Hepatocyte (in vitro differentiated cells): ENCODE data around the gene DSCAM. TPM values are rescaled to one million over a fixed set of nuclear protein-coding genes. Genes with fewer than 3 reads are reported as not detected.

Experiments
- DNase-seq: peaks from one replicate; pipeline ENCODE4 v3.0.0-alpha.2; 2016; ENCODE audit warnings: low spot score
- H2AFZ ChIP-seq: fragments of 200-600 bp; sonication (generic); 2 replicates; pipeline ENCODE4 v1.6.0; 2016; ENCODE audit warnings: antibody characterized with exemption, mild to moderate bottlenecking
- H3K27ac ChIP-seq: fragments of 200-600 bp; sonication (generic); 2 replicates; pipeline ENCODE4 v1.5.1; 2016; ENCODE audit warnings: mild to moderate bottlenecking
- H3K27me3 ChIP-seq: fragments of 200-600 bp; sonication (generic); 2 replicates; pipeline ENCODE4 v1.6.1; 2016
- H3K36me3 ChIP-seq: fragments of 200-600 bp; sonication (generic); replicated peaks from 2 replicates; pipeline ENCODE4 v1.5.1; 2016; ENCODE audit warnings: low read depth; ENCODE audit not compliant: insufficient read depth
- H3K4me1 ChIP-seq: fragments of 200-600 bp; sonication (generic); 2 replicates; pipeline ENCODE4 v1.5.1; 2016; ENCODE audit warnings: mild to moderate bottlenecking, moderate library complexity; ENCODE audit not compliant: insufficient read depth
- H3K4me2 ChIP-seq: fragments of 200-600 bp; sonication (generic); 2 replicates; pipeline ENCODE4 v1.6.0; 2016
- H3K4me3 ChIP-seq: fragments of 200-600 bp; sonication (generic); 2 replicates; pipeline ENCODE4 v1.5.1; 2016; ENCODE audit warnings: mild to moderate bottlenecking
- H3K79me2 ChIP-seq: fragments of 200-600 bp; sonication (generic); 2 replicates; pipeline ENCODE4 v1.6.0; 2017; ENCODE audit warnings: mild to moderate bottlenecking
- H3K9me2 ChIP-seq: fragments of 200-600 bp; sonication (generic); replicated peaks from 2 replicates; pipeline ENCODE4 v1.6.0; 2017; ENCODE audit warnings: mild to moderate bottlenecking; ENCODE audit not compliant: insufficient read depth
- H3K9me3 ChIP-seq: fragments of 200-600 bp; sonication (generic); 2 replicates; pipeline ENCODE4 v1.5.1; 2016; ENCODE audit warnings: low read depth, mild to moderate bottlenecking
- H4K20me1 ChIP-seq: fragments of 200-600 bp; sonication (generic); 2 replicates; pipeline ENCODE4 v1.6.0; 2016; ENCODE audit warnings: mild to moderate bottlenecking; ENCODE audit not compliant: insufficient read depth, poor library complexity, severe bottlenecking
- CTCF ChIP-seq: fragments of 200-600 bp; sonication (generic); IDR thresholded peaks from 2 replicates; pipeline ENCODE4 v1.5.1; 2016; ENCODE audit warnings: antibody characterized with exemption, mild to moderate bottlenecking; ENCODE audit not compliant: poor library complexity
- EZH2 ChIP-seq: fragments of 200-600 bp; sonication (generic); IDR thresholded peaks from 2 replicates; pipeline ENCODE4 v1.6.1; 2016; ENCODE audit warnings: antibody characterized with exemption, mild to moderate bottlenecking, borderline replicate concordance
- EZH2phosphoT487 ChIP-seq: fragments of 200-600 bp; sonication (generic); IDR thresholded peaks from one replicate; pipeline ENCODE4 v1.6.1; 2018; ENCODE audit warnings: antibody characterized with exemption, mild to moderate bottlenecking, low read depth, moderate library complexity; ENCODE audit not compliant: unreplicated experiment, severe bottlenecking
- WGBS: methylation state at CpG from one replicate; pipeline ENCODE4 v1.1.6; 2016; ENCODE audit warnings: low lambda C conversion rate; ENCODE audit errors: missing lambda C conversion rate; 5-methylcytosine and 5-hydroxymethylcytosine counted together
- polyA plus RNA-seq: library from polyadenylated mRNA; unstranded; fragments of >200 nt; fragmentation: Nextera tagmentation; extraction: Ambion mirVana; gene quantifications from 2 replicates; pipeline ENCODE4 v1.2.1, GENCODE V29; 2016
- total RNA-seq: library from RNA; depleted of rRNA; stranded (reverse); fragments of >200 nt; gene quantifications from 2 replicates; pipeline ENCODE4 v1.2.3, GENCODE V29; 2014

Gene DSCAM
- total and polyA plus RNA-seq, 2 experiments from 2014 or later = 0.33 TPM; not detected in 1

- H3K79me2 ChIP-seq = no peaks in the 10 kb centered on the region
- no peak for TF ChIP-seq EZH2phosphoT487
- no peak for TF ChIP-seq CTCF
- TF ChIP-seq EZH2 = no peak
- DNase-seq = no peak
- H3K27me3 ChIP-seq = no peaks in the 10 kb centered on the region
- H3K27ac ChIP-seq = no peak overlapping the region
- no peak overlapping the region for H3K4me3 ChIP-seq
- H3K9me3 ChIP-seq = no peaks in the 10 kb centered on the region
- no peaks in the 10 kb centered on the region for H3K9me2 ChIP-seq
- H4K20me1 ChIP-seq = no peaks in the 10 kb centered on the region
- no peaks in the 10 kb centered on the region for H3K36me3 ChIP-seq
- WGBS = 57% methylated on average over 27 of the region's 27 CpGs
- peak overlapping the region; percentile 42 for H2AFZ ChIP-seq
- H3K4me1 ChIP-seq = peaks cover 6% of the 10 kb centered on the region
- peak overlapping the region; percentile 67 for H3K4me2 ChIP-seq
These were observed 269.5 kb downstream of the DSCAM start for GRCh38 chr21:40577285-40578043.

GRCh38 chr21:40575976-40576375 is 271.0 kb downstream of the DSCAM start:
- Histone ChIP-seq H4K20me1 (no peaks in the 10 kb centered on the region), H3K9me3 (no peaks in the 10 kb centered on the region), H3K27me3 (no peaks in the 10 kb centered on the region), H3K27ac (no peak overlapping the region), H3K79me2 (no peaks in the 10 kb centered on the region), H3K4me1 (no peaks in the 10 kb centered on the region), H3K4me2 (no peak overlapping the region), H3K9me2 (no peaks in the 10 kb centered on the region), H3K4me3 (no peak overlapping the region), H2AFZ (no peak overlapping the region), H3K36me3 (no peaks in the 10 kb centered on the region)
- DNase-seq = no peak
- no peak for TF ChIP-seq EZH2
- TF ChIP-seq CTCF = no peak
- no peak for TF ChIP-seq EZH2phosphoT487

- TF ChIP-seq CTCF = no peak
- DNase-seq = no peak
- Histone ChIP-seq H3K79me2 (no peaks in the 10 kb centered on the region), H3K4me3 (no peak overlapping the region), H3K4me1 (peaks cover 8% of the 10 kb centered on the region), H3K9me3 (no peaks in the 10 kb centered on the region), H3K27ac (no peak overlapping the region), H3K27me3 (no peaks in the 10 kb centered on the region), H4K20me1 (no peaks in the 10 kb centered on the region), H2AFZ (no peak overlapping the region), H3K4me2 (no peak overlapping the region), H3K9me2 (no peaks in the 10 kb centered on the region), H3K36me3 (no peaks in the 10 kb centered on the region)
- 59% methylated on average over 7 of the region's 7 CpGs for WGBS
These were observed 277.6 kb downstream of the DSCAM start for GRCh38 chr21:40569357-40569756.

GRCh38 chr21:40568807-40569206 is 278.2 kb downstream of the DSCAM start:
- WGBS = 53% methylated on average over 1 of the region's 1 CpG
- no peaks in the 10 kb centered on the region for H3K36me3 ChIP-seq
- H3K9me3 ChIP-seq = no peaks in the 10 kb centered on the region
- H3K4me1 ChIP-seq = peaks cover 8% of the 10 kb centered on the region
- no peaks in the 10 kb centered on the region for H3K9me2 ChIP-seq
- H3K27ac ChIP-seq = no peak overlapping the region
- no peak overlapping the region for H3K4me3 ChIP-seq
- H3K79me2 ChIP-seq = no peaks in the 10 kb centered on the region
- no peaks in the 10 kb centered on the region for H4K20me1 ChIP-seq
- no peak for DNase-seq
- no peaks in the 10 kb centered on the region for H3K27me3 ChIP-seq
- TF ChIP-seq EZH2 (no peak), CTCF (no peak), EZH2phosphoT487 (no peak)
- no peak overlapping the region for H3K4me2 ChIP-seq
- no peak overlapping the region for H2AFZ ChIP-seq
